ENCODE measurements around the gene VCAM1. TPM values are rescaled to one million over a fixed set of nuclear protein-coding genes. Genes with fewer than 3 reads are reported as not detected.

Gene VCAM1
- total and polyA plus RNA-seq, 2 of the 8 experiments (the other 6 are each of a cell fraction or from before 2014, with no cell fraction given): 0.21 TPM; not detected in 1

- no peak for TF ChIP-seq MAX (IDR thresholded peaks at IDR 0.05)
- TF ChIP-seq TCF12 (IDR thresholded peaks at IDR 0.05; ENCODE audit: low read depth, low read length): no peak
- TF ChIP-seq TAF1 (IDR thresholded peaks at IDR 0.05; ENCODE audit: low read depth, low read length): no peak
- no peak for TF ChIP-seq EZH2 (IDR thresholded peaks at IDR 0.05; ENCODE audit: low read depth, low read length, severe bottlenecking)
Observed at GRCh38 chr1:100773444-100773843, 53.9 kb downstream of the VCAM1 start (continued).

Data from H1 (cell line).